Gastroesophageal sphincter (tissue), 4 donors: ENCODE measurements around the gene CHI3L1. TPM values are rescaled to one million over a fixed set of nuclear protein-coding genes. Genes with fewer than 3 reads are reported as not detected.

Source experiments
- ATAC-seq: fragments of 150-250 bp; one replicate; pipeline ENCODE4 v1.9.1; 2016; ENCODE audit warnings: mild to moderate bottlenecking, moderate library complexity
- H3K27ac ChIP-seq, 4 donors: fragments of 200-600 bp; sonication (generic) in 3 of 4; 1 replicate in 3 of 4; 2 replicates in 1 of 4; pipeline ENCODE4 v1.5.1; 2016 to 2019
- H3K27me3 ChIP-seq: fragments of 200-600 bp; sonication (generic); one replicate; pipeline ENCODE4 v1.5.1; 2019
- H3K36me3 ChIP-seq, 2 donors: fragments of 200-600 bp; sonication (generic); one replicate each; pipeline ENCODE4 v1.5.1; 2019; ENCODE audit warnings: control low read depth in 1 of 2
- H3K4me1 ChIP-seq, 3 donors: fragments of 200-600 bp; sonication (generic); 1 replicate in 2 of 3; 2 replicates in 1 of 3; pipeline ENCODE4 v1.5.1; 2016 to 2019; ENCODE audit warnings: control low read depth in 2 of 3
- H3K4me3 ChIP-seq, 2 donors: fragments of 200-600 bp; sonication (generic); one replicate each; pipeline ENCODE4 v1.5.1; 2019; ENCODE audit warnings: mild to moderate bottlenecking in 1 of 2, moderate library complexity in 1 of 2
- H3K9me3 ChIP-seq, 3 donors: fragments of 200-600 bp; sonication (generic); one replicate each; pipeline ENCODE4 v1.5.1; 2017 to 2019; ENCODE audit warnings: control low read depth in 2 of 3
- EP300 ChIP-seq: sonication (generic); formaldehyde crosslinking; IDR thresholded peaks from one replicate; pipeline ENCODE4 v1.6.1; 2017; ENCODE audit warnings: antibody characterized with exemption, mild to moderate bottlenecking
- POLR2A ChIP-seq, 2 donors: fragments of 450-650 bp; IDR thresholded peaks; one replicate each; pipeline ENCODE4 v1.6.1; 2017; ENCODE audit warnings: antibody characterized with exemption in 2 of 2, mild to moderate bottlenecking in 2 of 2, moderate library complexity in 1 of 2
- POLR2AphosphoS5 ChIP-seq: sonication (generic); formaldehyde crosslinking; IDR thresholded peaks from one replicate; pipeline ENCODE4 v1.6.1; 2017; ENCODE audit warnings: antibody characterized with exemption
- WGBS, 2 donors: methylation state at CpG; one replicate each; pipeline ENCODE4 v1.1.5; 2018; ENCODE audit warnings: low coverage in 1 of 2; 5-methylcytosine and 5-hydroxymethylcytosine counted together
- total RNA-seq, 4 donors: library from RNA; depleted of rRNA; stranded (reverse); fragments of >200 nt; gene quantifications; one replicate each; pipeline ENCODE4 v1.1.0, GENCODE V29; 2016
- TF ChIP-seq, protein P1 (sequence below), 4 experiments: fragments of 200-600 bp in 2 of 4; fragments of 450-650 bp in 2 of 4; sonication (generic) in 1 of 4; IDR thresholded peaks; one replicate each; pipeline ENCODE4 v1.5.1; 2017 to 2019; ENCODE audit warnings: antibody characterized with exemption in 4 of 4, mild to moderate bottlenecking in 2 of 4, moderate library complexity in 2 of 4

Gene CHI3L1
- total RNA-seq, 4 donors from 2014 or later: 3.4 to 5.4 (median 5.0) TPM; not detected in 1

DNA sequence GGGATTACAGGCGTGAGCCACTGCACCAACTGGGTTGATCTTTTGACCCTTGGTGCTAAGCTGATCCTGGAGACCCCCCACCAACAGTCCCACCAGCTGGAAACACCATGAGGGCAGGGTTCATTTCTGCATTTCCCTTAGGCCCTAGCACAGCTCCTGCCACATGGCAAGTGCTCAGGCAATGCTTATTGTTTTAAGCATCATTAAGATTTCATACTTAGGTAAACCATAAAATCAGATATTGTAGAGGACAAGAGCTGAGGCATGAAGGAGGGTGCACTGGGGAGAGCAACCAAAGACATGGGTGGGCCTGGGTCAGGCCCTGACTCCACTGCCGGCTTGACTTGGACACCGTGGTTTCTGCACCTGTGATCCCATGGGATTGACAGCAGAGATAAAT lies 25.3 kb upstream of the CHI3L1 start:
- no peak overlapping the region for H3K4me3 ChIP-seq
- no peak for ATAC-seq
- no peaks in the 10 kb centered on the region for H3K9me3 ChIP-seq
- no peak overlapping the region for H3K27ac ChIP-seq
- no peak for TF ChIP-seq POLR2A (IDR thresholded peaks at IDR 0.05)
- TF ChIP-seq POLR2AphosphoS5: no peak
- no peak for TF ChIP-seq EP300
- TF ChIP-seq, protein P1, sequence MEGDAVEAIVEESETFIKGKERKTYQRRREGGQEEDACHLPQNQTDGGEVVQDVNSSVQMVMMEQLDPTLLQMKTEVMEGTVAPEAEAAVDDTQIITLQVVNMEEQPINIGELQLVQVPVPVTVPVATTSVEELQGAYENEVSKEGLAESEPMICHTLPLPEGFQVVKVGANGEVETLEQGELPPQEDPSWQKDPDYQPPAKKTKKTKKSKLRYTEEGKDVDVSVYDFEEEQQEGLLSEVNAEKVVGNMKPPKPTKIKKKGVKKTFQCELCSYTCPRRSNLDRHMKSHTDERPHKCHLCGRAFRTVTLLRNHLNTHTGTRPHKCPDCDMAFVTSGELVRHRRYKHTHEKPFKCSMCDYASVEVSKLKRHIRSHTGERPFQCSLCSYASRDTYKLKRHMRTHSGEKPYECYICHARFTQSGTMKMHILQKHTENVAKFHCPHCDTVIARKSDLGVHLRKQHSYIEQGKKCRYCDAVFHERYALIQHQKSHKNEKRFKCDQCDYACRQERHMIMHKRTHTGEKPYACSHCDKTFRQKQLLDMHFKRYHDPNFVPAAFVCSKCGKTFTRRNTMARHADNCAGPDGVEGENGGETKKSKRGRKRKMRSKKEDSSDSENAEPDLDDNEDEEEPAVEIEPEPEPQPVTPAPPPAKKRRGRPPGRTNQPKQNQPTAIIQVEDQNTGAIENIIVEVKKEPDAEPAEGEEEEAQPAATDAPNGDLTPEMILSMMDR (IDR thresholded peaks at IDR 0.05): no peak
- no peaks in the 10 kb centered on the region for H3K36me3 ChIP-seq
- H3K4me1 ChIP-seq: peaks cover 0 to 6% (median 0%) of the 10 kb centered on the region in 3 donors
- WGBS, 2 donors: 93 to 100% methylated on average over 1 to 2 of the region's 3 CpGs
- H3K27me3 ChIP-seq: peaks cover 5% of the 10 kb centered on the region

DNA sequence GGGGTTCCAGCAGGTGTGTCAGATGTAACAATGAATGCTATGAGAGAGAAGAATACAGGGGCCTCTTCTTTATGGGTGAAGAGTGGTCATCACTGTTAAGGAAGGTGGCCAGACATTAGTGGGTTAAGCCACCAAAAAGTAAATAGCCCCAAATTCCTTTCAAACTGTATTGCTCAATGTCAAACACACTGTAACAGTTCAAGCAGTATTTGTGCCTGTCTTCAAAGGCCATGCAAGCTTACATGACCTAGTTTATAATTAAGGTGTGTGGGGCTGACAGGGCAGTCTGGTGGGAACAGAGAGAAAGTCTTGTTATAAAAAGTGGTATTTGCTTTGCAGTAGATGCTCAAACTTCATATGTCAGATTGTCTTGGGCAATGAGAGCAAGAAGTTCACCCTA lies 24.5 kb upstream of the CHI3L1 start:
- ATAC-seq: no peak
- Histone ChIP-seq H3K4me1 (peaks cover 0 to 1% (median 0%) of the 10 kb centered on the region in 3 donors), H3K4me3 (no peak overlapping the region), H3K36me3 (no peaks in the 10 kb centered on the region), H3K9me3 (no peaks in the 10 kb centered on the region), H3K27ac (no peak overlapping the region), H3K27me3 (no peaks in the 10 kb centered on the region)
- TF ChIP-seq POLR2A (IDR thresholded peaks at IDR 0.05): no peak
- TF ChIP-seq EP300: no peak
- no peak for TF ChIP-seq POLR2AphosphoS5
- TF ChIP-seq, protein P1 (IDR thresholded peaks at IDR 0.05): no peak

DNA sequence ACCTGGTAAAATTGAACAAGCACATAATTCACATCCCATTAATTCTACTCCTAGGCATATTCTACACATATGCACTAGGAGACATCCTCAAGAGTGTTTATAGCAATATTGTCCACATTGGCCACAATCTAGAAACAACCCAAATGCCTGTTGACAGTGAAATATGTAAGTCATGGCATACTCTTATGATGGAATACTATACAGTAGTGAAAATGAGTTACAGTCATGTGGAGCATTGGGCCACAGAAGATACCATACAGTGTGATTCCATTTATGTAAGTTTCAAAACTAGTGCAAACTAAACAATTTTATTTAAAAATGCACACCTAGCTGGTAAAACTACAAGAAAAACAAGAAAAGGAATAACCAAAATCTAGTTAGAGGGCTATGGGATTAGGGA lies 23.8 kb upstream of the CHI3L1 start:
- ATAC-seq: no peak
- H3K27ac ChIP-seq: no peak overlapping the region
- H3K4me3 ChIP-seq: no peak overlapping the region
- H3K36me3 ChIP-seq: no peaks in the 10 kb centered on the region
- no peaks in the 10 kb centered on the region for H3K9me3 ChIP-seq
- no peaks in the 10 kb centered on the region for H3K27me3 ChIP-seq
- H3K4me1 ChIP-seq: no peaks in the 10 kb centered on the region
- no peak for TF ChIP-seq EP300

DNA sequence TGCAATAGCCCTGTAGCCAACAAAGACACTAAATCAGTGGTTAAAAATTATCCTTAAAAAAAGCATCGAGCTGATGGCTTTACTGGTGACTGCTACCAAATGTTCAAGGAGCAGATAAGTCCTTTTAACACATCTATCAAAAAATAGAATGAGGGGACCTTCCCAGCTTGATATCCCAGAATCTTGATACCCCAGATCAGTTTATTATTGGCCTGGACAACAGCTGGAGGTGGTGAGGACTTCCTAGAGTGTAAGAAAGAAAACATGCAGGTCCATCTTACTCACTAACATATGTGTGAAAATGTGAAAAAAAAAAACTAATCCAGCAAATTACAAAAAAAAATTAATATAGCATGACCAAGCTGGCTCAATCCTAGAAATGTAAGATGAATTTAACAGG lies 21.7 kb upstream of the CHI3L1 start:
- Histone ChIP-seq H3K4me3 (no peak overlapping the region), H3K36me3 (no peaks in the 10 kb centered on the region), H3K4me1 (no peaks in the 10 kb centered on the region), H3K27me3 (no peaks in the 10 kb centered on the region), H3K27ac (no peak overlapping the region), H3K9me3 (no peaks in the 10 kb centered on the region)
- no peak for TF ChIP-seq POLR2A (IDR thresholded peaks at IDR 0.05)
- no peak for TF ChIP-seq POLR2AphosphoS5
- TF ChIP-seq, protein P1 (IDR thresholded peaks at IDR 0.05): no peak
- TF ChIP-seq EP300: no peak
- no peak for ATAC-seq
- WGBS, 2 donors: 83 to 100% methylated on average over 1 of the region's 1 CpG

DNA sequence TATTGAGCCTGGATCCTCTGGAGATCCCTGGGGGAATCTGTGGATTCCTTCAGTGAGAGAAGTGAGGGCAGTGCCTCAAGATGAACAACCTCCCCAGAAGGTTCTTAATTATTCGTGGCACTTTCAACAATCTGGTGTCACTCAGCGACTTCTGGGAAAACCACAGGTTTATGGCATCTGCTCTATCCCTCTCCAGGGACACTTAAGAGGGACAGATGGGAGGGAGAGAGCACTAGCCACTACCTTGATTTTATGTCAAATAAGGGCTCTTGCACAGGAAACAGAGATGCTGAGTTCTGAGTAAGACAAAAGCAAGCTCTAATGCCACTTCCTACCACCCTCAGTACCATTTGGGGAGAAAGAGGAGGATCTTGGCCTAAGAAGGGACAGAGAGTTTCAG lies 21.2 kb upstream of the CHI3L1 start:
- TF ChIP-seq EP300 (no peak), POLR2A (IDR thresholded peaks at IDR 0.05) (no peak), POLR2AphosphoS5 (no peak)
- TF ChIP-seq, protein P1 (IDR thresholded peaks at IDR 0.05): no peak
- Histone ChIP-seq H3K27ac (no peak overlapping the region), H3K9me3 (no peaks in the 10 kb centered on the region), H3K27me3 (no peaks in the 10 kb centered on the region), H3K4me3 (no peak overlapping the region), H3K36me3 (no peaks in the 10 kb centered on the region), H3K4me1 (peaks cover 0 to 4% (median 0%) of the 10 kb centered on the region in 3 donors)
- 40 to 90% methylated on average over 2 of the region's 2 CpGs for WGBS, 2 donors
- no peak for ATAC-seq
